HK-2 (cell line): ENCODE data around the gene GOLGA8B.
"Not testable (repeated sequence)": the region's sequence is repeated elsewhere in the genome, so short reads cannot be mapped to it uniquely, and the experiment has no call there.

Experiments used
- DNase-seq: peaks from one replicate; pipeline ENCODE4 v3.0.0-alpha.2; 2018; ENCODE audit not compliant: unreplicated experiment

Gene GOLGA8B

GRCh38 chr15:34559764-34560163 lies 23.7 kb downstream of the GOLGA8B start:
- not testable (repeated sequence) for DNase-seq

- not testable (repeated sequence) for DNase-seq
Observed at GRCh38 chr15:34555162-34555561, 28.3 kb downstream of the GOLGA8B start.

- DNase-seq: not testable (repeated sequence)
Observed at GRCh38 chr15:34554716-34555115, 28.7 kb downstream of the GOLGA8B start.

GRCh38 chr15:34554126-34554525 lies 29.3 kb downstream of the GOLGA8B start:
- not testable (repeated sequence) for DNase-seq

GRCh38 chr15:34550129-34550528 lies 33.3 kb downstream of the GOLGA8B start:
- not testable (repeated sequence) for DNase-seq

- not testable (repeated sequence) for DNase-seq
Observed at GRCh38 chr15:34549381-34549809, 34.1 kb downstream of the GOLGA8B start.

- DNase-seq: not testable (repeated sequence)
Observed at GRCh38 chr15:34543860-34544649, 39.4 kb downstream of the GOLGA8B start.

GRCh38 chr15:34535857-34536256 lies 47.6 kb downstream of the GOLGA8B start:
- DNase-seq: not testable (repeated sequence)
